ENCODE data around the gene SORCS2.

- TF ChIP-seq, protein P1, sequence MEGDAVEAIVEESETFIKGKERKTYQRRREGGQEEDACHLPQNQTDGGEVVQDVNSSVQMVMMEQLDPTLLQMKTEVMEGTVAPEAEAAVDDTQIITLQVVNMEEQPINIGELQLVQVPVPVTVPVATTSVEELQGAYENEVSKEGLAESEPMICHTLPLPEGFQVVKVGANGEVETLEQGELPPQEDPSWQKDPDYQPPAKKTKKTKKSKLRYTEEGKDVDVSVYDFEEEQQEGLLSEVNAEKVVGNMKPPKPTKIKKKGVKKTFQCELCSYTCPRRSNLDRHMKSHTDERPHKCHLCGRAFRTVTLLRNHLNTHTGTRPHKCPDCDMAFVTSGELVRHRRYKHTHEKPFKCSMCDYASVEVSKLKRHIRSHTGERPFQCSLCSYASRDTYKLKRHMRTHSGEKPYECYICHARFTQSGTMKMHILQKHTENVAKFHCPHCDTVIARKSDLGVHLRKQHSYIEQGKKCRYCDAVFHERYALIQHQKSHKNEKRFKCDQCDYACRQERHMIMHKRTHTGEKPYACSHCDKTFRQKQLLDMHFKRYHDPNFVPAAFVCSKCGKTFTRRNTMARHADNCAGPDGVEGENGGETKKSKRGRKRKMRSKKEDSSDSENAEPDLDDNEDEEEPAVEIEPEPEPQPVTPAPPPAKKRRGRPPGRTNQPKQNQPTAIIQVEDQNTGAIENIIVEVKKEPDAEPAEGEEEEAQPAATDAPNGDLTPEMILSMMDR (IDR thresholded peaks at IDR 0.05) = no peak
- TF ChIP-seq EZH2 (IDR thresholded peaks at IDR 0.05) = no peak
Observed at GRCh38 chr4:7419961-7420660, 227.8 kb downstream of the SORCS2 start.

Data from neural progenitor cell (in vitro differentiated cells).